ENCODE results near the gene PLXNC1.

DNA sequence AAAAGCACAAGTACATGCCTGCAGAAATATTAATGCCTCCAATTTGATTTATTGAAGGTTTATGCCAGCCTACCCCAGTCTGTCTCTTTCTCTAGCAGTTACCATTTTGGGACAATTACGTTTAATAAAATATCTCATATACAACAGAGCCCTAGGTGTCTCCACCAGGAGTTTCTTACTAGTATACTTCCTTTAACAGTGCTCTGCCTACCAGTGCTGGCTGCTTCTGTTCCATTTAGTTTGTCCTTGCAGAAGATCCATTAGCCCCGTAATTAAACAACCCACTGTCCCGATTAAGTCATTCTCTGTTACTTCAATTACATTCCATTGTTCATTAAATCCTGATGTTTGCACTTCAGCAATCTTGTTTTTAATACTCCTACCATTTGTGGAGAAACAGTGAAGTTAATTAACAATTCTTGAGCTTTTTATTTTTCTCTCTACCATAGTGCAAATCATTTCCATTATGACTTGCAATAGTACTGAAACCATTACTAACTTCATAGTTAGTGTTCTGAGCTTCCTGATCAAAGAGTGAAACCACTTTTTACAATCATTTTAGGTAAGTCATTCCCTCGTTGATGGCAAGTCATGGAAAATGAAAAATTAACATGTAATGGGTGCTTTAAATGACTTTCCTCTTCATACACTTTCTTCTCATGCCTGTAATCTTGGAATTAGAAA is 121.1 kb downstream of the PLXNC1 start:
- TF ChIP-seq, protein P1, sequence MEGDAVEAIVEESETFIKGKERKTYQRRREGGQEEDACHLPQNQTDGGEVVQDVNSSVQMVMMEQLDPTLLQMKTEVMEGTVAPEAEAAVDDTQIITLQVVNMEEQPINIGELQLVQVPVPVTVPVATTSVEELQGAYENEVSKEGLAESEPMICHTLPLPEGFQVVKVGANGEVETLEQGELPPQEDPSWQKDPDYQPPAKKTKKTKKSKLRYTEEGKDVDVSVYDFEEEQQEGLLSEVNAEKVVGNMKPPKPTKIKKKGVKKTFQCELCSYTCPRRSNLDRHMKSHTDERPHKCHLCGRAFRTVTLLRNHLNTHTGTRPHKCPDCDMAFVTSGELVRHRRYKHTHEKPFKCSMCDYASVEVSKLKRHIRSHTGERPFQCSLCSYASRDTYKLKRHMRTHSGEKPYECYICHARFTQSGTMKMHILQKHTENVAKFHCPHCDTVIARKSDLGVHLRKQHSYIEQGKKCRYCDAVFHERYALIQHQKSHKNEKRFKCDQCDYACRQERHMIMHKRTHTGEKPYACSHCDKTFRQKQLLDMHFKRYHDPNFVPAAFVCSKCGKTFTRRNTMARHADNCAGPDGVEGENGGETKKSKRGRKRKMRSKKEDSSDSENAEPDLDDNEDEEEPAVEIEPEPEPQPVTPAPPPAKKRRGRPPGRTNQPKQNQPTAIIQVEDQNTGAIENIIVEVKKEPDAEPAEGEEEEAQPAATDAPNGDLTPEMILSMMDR (conservative IDR thresholded peaks at IDR 0.05): no peak
- TF ChIP-seq ZFX (IDR thresholded peaks at IDR 0.05): no peak
